NB4 (cell line): ENCODE results near the gene A2M.

Experiments used
- DNase-seq: peaks from one replicate; pipeline ENCODE4 v3.0.0; 2010; ENCODE audit warnings: low read depth
- H3K4me3 ChIP-seq: one replicate; pipeline ENCODE4 v1.5.1; 2011; ENCODE audit warnings: mild to moderate bottlenecking, low read depth, low read length, moderate library complexity
- MYC ChIP-seq: IDR thresholded peaks from 2 replicates; pipeline ENCODE4 v1.6.1; 2011; ENCODE audit warnings: low read depth, low read length
- POLR2A ChIP-seq: IDR thresholded peaks from 2 replicates; pipeline ENCODE4 v1.6.1; 2011; ENCODE audit warnings: mild to moderate bottlenecking; ENCODE audit not compliant: insufficient read length; ENCODE audit errors: extremely low read depth
- TF ChIP-seq, protein P1 (sequence below): IDR thresholded peaks from one replicate; pipeline ENCODE4 v1.5.1; 2012; ENCODE audit warnings: low read depth, low read length
- TF ChIP-seq, protein P2 (sequence below): IDR thresholded peaks from 2 replicates; pipeline ENCODE4 v1.6.1; 2011; ENCODE audit warnings: low read depth, low read length

A2M gene

DNA sequence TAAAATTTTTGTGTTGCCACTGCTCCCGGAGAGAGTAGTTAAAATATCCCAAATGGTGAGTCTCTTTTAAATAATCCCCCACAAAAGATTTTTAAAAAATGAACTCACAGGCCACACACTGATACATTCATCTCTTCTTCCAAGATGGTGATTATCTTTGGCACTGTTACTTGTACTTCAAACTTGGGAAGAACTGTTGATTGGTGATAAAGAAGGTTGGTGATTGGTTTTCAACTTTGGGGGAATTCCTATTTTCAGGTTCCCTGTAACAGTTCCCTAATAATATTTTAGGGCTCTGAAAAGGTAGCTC lies 6.6 kb downstream of the A2M start:
- H3K4me3 ChIP-seq, result no peak overlapping the region
- DNase-seq, result no peak
- TF ChIP-seq MYC, result no peak
- TF ChIP-seq, protein P1, sequence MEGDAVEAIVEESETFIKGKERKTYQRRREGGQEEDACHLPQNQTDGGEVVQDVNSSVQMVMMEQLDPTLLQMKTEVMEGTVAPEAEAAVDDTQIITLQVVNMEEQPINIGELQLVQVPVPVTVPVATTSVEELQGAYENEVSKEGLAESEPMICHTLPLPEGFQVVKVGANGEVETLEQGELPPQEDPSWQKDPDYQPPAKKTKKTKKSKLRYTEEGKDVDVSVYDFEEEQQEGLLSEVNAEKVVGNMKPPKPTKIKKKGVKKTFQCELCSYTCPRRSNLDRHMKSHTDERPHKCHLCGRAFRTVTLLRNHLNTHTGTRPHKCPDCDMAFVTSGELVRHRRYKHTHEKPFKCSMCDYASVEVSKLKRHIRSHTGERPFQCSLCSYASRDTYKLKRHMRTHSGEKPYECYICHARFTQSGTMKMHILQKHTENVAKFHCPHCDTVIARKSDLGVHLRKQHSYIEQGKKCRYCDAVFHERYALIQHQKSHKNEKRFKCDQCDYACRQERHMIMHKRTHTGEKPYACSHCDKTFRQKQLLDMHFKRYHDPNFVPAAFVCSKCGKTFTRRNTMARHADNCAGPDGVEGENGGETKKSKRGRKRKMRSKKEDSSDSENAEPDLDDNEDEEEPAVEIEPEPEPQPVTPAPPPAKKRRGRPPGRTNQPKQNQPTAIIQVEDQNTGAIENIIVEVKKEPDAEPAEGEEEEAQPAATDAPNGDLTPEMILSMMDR, result no peak
- no peak for TF ChIP-seq POLR2A
- TF ChIP-seq, protein P2, sequence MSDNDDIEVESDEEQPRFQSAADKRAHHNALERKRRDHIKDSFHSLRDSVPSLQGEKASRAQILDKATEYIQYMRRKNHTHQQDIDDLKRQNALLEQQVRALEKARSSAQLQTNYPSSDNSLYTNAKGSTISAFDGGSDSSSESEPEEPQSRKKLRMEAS, result no peak

DNA sequence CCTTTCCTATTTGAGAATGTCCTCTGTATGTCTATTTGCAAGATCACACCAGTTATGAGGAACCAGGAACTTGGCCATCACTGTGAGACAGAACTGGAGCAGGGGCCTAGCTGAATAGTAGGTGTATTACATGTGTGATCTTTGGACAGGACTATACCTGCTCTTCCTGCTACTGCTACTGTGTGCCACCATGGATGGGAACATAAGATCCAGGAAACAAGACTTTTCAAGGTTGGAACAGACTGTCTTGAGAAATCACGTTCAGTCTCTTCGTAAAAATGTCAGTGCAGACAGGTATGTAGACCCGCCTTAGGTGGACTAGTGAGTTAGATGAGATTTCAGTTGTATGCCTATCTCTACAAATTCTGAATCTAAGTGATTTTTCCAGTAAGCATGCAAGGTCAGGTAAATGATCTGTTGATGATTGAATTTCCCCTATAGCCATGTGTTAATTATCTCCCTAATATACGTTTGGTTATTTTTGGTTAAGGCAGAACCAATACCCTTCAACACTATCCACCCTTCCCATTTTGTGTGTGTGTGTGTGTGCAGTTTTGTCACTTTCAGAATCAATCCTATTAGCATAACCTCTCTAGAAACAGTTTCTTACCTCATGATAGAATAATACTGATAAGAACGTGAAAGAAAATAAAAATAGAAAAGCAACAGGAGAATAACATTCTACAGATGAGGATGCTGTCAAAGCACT lies 7.1 kb downstream of the A2M start:
- H3K4me3 ChIP-seq, result no peak overlapping the region
- no peak for DNase-seq
- TF ChIP-seq POLR2A (no peak), MYC (no peak)
- TF ChIP-seq, protein P1, result no peak
- TF ChIP-seq, protein P2, result no peak

DNA sequence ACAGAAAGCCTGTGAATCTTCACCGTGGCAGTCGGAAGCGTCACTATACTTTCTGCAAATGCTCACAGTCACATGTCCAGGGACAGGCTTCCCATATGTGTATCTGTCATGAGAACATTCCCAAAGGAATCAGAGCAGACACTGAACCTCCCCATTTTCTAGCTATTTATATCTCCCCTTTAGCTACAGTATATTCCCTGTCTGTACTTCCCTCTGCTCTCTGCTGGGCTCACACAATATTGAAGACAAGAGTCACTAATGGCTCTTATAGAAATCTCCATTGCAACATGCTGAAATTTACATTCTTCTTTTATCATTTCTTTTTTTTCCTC lies 8.2 kb downstream of the A2M start:
- no peak overlapping the region for H3K4me3 ChIP-seq
- DNase-seq, result no peak
- TF ChIP-seq, protein P2, result no peak
- TF ChIP-seq POLR2A (no peak), MYC (no peak)
- TF ChIP-seq, protein P1, result no peak

DNA sequence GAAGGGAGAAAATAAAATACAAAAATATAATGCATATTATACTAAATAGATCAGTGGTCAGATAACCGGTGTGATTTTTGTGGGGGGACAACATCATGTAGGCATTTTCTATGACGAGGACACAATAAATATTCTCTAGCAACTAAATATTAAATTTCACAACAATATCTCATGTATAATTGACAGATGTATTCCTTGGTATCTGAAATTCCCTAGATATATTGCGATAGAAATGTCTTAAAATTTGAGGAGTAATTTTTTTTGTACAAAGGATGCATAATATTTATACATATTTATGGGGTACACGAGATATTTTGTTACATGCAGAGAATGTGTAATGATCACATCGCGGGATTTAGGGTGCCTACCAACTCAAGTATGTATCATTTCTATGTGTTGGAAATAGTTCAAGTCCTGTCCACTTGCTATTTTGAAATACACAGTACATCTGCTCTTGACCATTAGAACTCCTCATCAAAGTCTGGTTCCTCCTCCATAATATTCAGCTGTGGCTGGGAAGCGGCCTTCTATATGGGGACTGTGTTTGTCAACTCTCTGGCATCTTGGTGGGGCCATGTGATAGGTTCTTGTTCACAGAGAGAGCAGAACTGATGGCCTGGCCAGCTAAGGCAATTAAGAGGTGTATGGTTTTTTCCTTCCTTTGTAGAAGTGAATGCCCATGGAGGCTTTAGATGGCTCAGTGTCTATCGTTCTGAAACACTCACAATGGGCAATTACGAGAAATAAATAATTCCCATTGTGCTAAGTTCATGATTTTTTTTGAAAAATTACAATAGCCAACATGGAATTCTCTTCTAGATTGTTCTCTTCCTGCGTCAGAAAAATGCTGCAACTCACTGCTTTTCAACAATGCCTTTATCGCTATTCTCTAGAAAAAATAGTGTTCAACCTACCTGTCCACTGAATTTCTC lies 8.8 kb downstream of the A2M start:
- H3K4me3 ChIP-seq, result no peak overlapping the region
- DNase-seq, result no peak
- TF ChIP-seq, protein P1, result no peak
- TF ChIP-seq POLR2A (no peak), MYC (no peak)
- TF ChIP-seq, protein P2, result no peak

DNA sequence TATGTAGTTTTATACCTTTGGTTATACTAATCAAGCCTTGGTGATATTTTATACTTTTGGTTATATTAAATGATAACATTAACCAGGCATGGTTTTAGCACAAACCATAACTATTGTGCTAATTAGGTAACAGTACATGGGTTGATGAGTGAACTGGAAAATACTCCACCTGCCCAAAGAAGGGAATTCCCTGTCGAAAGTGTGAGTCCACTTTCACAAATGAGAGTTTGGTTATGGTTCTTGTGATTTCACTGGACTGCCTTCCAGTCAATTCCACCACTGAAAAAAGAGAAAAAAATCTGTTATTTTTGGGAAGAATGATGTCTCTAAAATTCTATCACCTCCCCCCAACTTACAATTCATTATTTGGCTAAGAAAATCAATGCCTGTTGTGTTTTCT lies 9.7 kb downstream of the A2M start:
- H3K4me3 ChIP-seq, result no peak overlapping the region
- no peak for DNase-seq
- TF ChIP-seq, protein P1, result no peak
- TF ChIP-seq MYC (no peak), POLR2A (no peak)
- TF ChIP-seq, protein P2, result no peak
